Measurements from ENCODE around the gene NRG3. TPM values are rescaled to one million over a fixed set of nuclear protein-coding genes. Genes with fewer than 3 reads are reported as not detected.
"Not testable (repeated sequence)": the region's sequence is repeated elsewhere in the genome, so short reads cannot be mapped to it uniquely, and the experiment has no call there.

NRG3 gene
- total RNA-seq, 1 donor from 2014 or later: not detected

DNA sequence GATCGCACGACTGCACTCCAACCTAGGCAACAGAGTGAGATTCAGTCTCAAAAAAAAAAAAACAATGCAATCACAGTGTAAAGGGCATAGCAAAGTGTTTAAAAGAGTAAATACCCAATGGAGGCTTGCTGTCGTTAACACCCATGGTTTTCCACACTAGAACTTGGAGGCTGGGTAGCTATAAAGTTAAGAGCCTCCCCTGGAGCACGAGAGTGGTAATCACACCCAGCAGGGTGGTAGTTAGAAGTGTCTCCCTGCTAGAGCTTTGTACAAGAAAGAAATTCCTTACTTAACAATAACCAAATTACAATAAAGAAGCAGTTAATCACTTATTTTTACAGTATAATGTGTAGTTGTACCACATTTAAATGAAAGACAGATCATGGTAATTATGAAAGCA, 1078.9 kb downstream of the NRG3 start:
- DNase-seq (ENCODE audit: low read depth): no peak

DNA sequence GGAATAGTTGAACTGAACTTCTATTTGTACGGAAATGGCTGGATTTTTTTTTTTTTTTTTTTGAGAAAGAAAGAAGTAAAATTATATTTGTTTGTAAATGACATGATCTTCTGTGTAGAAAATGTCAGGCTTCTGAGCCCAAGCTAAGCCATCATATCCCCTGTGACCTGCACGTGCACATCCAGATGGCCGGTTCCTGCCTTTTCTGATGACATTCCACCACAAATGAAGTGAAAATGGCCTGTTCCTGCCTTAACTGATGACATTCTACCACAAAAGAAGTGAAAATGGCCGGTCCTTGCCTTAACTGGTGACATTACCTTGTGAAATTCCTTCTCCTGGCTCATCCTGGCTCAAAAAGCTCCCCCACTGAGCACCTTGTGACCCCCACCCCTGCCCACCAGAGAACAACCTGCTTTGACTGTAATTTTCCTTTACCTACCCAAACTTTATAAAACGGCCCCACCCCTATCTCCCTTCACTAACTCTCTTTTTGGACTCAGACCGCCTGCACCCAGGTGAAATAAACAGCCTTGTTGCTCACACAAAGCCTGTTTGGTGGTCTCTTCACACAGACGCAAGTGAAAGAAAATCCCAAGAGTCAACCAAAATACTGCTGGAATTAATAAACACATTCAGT, 1085.5 kb downstream of the NRG3 start:
- DNase-seq (ENCODE audit: low read depth): not testable (repeated sequence)

DNA sequence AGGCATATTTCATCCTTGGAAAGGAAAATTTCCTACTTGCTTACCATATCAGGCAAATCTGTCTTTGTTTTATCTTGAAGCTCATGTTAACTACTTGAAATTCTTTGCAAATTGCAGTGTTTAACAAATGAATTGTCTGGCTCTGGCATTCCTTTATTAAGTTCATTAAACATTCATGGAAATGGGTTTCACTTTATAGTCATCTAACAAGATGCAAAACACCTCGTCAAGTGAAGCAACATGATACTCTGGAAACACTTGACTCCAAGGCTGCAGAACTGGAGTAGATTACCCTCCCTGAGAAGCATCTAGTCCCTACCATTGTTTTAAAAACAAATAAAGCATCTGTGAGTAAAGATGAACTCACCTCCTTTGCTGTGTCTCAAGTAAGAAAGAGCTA, 1086.9 kb downstream of the NRG3 start:
- no peak for DNase-seq (ENCODE audit: low read depth)

DNA sequence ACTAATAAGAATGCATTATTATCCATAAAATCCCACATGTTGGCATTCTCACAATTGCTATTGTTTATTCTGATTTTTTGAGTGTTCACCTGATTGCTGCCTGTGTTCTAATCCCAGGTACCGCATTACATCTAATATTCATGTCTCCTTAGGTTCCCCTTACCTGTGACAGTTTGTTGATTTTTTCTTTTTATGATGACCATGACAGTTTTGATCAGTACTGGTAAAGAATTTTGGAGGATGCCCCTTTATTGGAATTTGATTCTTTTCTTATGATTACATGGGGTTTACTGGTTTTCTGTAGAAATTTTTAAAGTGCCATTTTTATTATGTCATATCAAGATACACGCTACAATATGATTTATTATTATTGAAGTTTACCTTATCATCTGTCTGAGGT, 1091.1 kb downstream of the NRG3 start:
- no peak for DNase-seq (ENCODE audit: low read depth)

DNA sequence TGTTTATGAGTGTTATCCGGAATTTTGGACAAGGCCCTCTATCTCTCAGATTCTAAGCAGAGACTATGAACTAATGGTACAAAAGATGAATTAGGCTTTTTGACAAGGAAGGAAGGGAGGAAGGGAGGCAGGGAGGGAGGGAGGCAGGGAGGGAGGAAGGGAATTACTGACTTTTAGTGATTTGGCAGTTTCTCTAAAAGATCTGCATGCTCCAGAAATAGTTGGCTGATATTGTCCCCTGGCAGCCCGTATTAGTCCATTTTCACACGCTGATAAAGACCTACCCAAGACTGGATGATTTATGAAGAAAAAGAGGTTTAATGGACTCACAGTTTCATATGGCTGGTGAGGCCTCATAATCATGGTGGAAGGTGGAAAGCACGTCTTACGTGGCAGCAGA, 1093.5 kb downstream of the NRG3 start:
- no peak for DNase-seq (ENCODE audit: low read depth)

DNA sequence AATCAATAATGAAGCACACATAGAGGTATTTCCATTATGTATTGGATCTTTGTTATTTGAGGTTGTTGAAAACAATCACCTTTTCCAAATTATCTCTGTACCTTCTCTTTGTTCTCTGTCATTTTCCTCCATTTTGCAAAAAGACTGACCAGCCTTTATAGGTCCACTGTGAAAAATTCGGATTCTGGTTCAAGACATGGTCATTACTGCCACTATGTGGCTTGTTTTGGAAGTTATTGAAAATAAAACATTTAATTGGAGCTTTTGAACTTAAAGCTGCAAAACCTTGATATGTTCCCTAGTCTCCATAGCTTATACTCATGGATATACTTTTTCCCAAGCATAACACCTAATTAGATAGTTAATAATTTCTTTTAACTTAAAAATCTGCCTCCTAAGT, 1094.4 kb downstream of the NRG3 start:
- no peak for DNase-seq (ENCODE audit: low read depth)

DNA sequence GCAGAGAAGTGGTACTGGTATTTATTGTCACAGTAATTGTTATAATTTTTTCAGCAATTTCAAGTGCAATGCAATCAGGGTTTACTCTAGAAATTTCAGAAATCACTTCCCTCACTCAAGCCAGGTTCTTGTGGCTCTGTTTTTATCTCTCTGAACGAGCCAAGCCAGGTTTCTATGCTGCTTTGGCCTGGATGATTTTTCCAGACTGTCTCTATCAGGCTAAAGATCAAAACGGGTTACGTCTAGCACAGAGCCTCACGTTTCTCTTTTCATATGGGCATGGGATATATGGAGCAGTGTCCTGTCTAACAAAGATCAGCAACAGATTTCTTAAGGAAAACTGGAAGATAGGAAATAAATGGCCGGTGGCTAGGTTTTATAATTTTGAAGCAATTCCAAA, 1105.3 kb downstream of the NRG3 start:
- no peak for DNase-seq (ENCODE audit: low read depth)

DNA sequence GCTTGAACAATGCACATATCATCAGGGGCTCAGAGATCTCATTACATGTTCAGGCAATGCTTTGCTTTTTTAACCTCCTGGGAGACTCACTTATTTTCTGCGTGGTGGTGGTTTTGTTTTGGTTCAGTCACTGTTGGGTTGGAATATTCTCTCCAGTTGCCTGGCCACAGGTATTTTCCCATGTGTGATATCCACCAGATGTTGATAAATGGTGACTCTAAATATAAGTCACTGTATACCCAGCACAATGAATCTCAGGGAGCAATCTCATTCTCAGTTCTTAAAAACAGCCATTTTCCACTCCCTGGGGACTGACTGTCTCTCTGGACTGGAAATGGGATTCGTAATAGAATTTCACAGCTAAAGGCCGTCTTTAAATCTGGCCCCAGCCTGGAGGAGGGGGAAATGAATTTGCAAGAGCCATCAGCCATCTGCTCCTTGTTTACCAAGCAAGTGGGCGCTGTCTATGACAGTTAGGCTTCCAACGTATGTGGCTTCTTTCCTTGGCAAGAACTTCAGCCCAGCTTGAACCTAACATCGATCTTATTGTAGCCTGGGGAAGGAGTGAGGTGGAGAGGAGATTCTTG, 1106.2 kb downstream of the NRG3 start:
- DNase-seq (ENCODE audit: low read depth): peak; percentile 1

DNA sequence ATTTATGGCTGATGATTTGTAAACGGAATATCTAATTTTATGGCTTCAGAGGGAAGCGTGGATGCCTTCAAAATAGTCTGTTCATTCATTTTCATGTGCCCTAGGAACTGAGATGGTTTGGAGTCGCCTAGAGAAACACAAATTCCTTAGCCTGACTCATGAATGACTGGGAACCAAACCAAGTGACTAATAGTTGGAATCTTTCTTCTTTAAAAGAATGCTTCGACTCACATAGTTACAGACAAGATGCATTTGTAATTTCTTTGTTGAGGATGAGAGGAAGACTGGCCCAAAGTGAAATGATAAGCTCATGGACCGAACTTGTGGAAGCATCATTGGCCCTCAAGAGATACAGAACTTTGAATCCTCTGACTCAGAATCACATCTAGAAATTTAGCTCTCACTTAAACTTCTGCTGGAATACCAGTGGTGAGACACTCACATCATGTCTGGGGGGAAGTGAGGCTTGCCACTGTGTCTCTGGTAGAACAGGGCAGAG, 1107.2 kb downstream of the NRG3 start:
- peak; percentile 36 for DNase-seq (ENCODE audit: low read depth)

DNA sequence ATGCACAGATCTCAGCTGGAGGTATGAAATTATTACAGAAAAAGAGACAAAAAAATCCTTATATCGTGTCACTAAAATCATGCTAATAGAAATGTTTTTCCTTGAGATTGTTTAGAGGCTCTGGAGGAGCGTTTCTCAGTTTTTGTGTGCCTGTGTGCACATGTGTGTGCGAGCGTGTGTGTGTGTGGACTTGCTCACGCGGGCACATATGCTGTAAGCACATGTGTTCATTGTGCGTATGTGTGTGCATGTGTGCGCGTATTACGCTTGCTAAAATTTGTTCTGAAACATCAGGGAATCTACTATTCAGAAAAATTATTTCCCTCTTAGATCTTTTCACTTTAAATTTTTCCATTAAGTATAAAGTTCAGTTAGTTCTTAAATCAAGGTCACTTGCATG, 1111.2 kb downstream of the NRG3 start:
- DNase-seq (ENCODE audit: low read depth): no peak

DNA sequence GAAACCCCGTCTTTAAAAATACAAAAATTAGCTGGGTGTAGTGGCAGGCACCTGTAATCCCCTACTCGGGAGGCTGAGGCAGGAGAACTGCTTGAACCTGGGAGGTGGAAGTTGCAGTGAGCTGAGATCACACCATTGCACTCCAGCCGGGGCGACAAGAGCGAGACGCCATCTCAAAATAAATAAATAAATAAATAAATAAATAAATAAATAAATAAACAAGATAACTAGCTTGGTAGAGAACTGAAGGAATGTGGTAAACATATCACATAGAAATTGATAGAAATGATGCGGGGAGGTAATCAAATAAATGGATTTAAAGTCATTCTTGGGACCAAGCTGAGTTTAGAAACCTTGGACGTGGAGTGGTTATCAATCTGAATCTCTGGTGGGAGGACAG, 1131.5 kb downstream of the NRG3 start:
- DNase-seq (ENCODE audit: low read depth): not testable (repeated sequence)

DNA sequence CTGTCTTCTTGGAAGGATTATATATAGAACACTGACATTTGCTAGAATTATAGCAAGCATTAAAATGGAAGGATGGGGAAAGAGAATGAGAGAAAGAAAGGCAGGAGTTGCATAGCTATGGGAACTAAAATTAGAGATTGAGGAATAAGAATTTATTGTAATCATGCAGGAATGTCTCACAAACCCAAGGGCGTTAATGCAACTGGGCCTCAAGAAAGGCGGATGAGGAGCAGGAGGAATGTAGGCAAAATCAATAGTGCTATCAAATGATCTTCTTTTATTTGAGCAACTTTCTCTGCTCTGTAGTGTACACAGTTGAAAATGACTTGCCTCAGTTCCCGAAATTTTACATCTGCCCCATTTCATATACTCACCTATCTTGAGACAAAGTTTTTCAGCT, 1132.5 kb downstream of the NRG3 start:
- no peak for DNase-seq (ENCODE audit: low read depth)

DNA sequence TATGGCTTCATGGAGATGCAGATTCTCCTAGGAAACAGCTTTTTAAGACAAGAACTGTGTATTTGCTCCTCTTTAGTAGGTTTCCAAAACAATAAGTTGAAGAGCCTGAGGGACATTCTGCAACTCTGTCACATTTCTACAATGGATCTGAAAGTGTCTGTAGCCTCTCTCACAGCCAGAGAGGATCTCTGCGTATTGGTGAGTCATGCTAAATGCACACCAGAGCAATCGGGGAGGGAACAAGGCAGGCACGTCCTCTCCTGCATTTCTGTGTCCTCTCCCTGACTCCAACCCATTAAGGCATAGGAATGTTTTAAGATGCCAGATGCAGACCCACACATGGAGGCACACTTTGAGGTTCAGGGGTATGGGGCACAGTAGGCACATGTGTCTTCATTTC, 1137.9 kb downstream of the NRG3 start:
- DNase-seq (ENCODE audit: low read depth): no peak

DNA sequence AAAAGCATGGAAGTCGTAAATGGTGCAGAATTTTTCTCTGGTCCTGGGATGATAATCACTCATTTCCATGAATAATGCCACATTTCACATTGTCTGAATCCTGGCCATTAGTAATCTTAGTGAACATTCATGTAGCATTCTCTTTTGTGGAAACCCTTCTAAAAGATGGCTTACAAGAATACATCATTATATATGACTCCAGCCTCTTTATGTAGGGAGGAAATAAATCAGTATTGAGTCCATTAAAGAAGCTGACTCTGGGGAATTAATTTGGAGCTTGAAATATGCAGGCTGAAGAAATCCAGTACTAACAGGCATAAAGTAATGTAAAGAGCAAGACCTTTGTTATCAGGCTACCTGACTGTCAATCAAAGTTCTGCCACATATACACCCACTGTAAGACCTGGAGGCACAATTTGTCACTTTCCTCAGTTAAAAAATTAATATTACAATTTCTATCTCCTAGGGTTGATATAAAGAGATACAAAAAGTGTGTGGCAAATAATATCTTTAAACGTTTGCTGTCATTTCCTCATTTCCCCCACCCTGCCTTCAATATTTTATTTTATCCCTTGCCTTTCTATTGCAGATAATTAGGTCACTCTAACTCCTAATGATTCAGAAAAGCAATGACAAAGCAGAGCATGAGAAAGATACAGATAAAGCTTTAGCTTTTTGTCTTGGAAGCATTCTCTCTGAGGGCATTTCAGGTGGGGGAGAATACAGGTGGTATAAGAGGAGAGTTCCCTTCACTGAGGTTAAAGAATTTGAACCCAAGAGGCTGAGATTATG, 1142.3 kb downstream of the NRG3 start:
- no peak for DNase-seq (ENCODE audit: low read depth)

DNA sequence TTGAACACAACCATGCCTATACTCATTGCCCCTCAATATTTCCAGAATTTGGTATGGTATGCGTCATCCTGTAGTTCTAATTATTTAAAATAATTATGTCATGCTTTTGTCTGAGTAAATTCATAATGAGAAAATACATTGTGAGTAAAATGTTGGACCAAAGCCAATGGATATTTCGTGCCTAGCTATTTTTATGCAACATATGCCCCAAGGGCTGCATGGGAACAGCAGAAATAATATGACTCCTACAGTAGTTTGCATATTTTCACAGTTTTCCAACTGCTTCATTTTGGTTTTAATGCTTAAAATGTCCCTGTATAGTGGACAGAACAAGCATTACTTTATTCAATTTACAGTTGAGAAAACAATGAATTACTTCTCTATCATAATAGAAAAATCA, 1148.7 kb downstream of the NRG3 start:
- no peak for DNase-seq (ENCODE audit: low read depth)
